ENCODE measurements around the gene MDH1B.
"Not testable (repeated sequence)": the region's sequence is repeated elsewhere in the genome, so short reads cannot be mapped to it uniquely, and the experiment has no call there.

Gene MDH1B

DNA sequence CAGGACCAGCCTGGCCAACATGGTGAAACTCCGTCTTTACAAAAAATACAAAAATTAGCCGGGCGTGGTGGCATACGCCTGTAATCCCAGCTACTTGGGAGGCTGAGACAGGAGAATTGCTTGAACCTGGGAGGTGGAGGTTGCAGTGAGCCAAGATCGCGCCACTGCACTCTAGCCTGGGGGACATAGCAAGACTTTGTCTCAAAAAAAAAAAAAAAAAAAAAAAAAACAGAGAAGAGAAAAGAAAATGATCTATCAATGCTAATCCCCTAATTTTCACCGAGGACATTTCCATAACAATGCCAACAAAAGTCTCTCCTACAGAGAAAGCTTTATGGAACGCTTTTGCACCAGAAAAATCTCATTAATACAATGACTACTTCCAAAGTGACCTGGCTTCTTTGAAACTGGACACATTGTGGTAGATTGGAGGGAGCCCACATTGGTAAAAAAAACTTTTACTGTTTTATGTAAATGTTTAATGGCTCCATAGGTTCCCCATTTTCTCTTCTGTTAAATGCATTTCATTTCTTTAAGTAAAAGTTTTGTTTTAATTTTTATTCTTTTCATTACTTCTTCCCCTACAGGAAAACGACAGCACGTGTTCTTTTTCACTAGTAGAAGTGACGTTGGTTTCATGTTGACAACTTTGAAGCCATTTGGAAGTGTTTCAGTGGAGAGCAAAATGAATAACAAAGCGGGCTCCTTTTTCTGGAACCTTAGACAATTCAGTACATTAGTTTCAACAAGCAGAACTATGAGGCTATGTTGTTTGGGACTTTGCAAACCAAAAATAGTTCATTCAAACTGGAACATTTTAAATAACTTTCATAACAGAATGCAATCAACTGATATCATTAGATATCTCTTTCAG lies 1.2 kb upstream of the MDH1B start:
- no peak for FAIRE-seq

DNA sequence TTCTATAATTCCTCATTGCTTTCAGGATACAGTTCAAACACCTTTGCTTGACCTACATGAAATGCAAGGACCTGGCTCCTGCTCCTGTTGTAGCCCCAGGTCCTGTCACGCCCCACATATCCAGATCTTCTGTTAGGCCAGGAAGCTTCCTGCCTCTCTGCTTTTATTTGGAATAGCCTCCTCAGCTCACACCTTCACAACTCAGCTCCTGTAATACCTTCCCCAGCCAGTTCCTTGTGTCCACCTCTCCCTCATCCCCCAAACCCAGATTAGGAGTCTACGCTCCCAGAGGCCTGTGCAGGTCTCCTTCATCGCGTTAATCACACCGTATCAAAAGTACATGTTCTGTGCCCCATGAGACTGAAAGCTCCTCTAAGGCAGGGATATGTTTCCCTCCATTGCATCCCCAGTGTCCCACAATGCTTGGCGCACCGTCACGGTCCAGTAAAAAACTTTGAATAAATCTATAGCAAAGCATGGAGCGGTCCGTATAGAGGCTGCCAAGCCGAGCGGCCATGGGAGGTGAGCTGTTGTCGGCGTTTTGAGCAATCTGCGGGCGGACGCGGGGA lies 371 bp downstream of the MDH1B start:
- FAIRE-seq, result no peak

DNA sequence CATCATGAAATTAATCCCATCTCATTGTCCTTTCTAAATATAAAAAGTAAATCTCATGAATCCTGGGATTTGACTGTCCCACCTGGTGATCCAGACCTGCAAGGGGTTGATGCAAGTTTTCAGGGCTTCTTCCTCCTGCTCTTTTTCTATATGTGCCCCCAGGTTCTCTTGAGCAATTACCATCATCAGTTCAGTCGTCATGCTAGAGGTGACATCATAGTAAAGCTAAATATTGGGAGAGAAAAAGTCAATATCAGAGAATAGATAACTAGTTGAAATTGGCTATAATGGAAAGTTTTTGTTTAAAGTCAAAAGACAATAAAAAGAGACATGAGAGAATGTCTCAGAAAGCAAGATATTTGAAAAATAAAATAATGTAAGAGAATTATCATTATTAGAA lies 8.3 kb downstream of the MDH1B start:
- no peak for FAIRE-seq

DNA sequence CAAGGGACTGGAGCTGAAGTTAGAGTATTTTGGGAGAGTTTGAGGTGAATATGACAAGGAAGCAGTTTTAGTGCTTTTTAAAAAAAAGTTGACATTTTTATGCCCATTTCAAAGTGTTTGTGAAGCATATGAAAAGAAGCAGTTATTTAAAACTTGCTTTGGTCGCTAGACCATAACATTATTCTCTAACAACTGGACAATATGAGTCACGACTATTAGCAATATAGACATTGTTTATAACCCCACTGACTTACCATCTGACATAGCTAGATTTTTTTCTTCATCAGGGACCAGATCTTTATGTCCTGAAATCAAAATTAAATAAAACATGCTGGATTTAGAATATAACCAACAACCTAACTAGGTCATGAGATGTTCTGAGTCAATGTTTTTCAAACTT lies 24.3 kb downstream of the MDH1B start:
- no peak for FAIRE-seq

DNA sequence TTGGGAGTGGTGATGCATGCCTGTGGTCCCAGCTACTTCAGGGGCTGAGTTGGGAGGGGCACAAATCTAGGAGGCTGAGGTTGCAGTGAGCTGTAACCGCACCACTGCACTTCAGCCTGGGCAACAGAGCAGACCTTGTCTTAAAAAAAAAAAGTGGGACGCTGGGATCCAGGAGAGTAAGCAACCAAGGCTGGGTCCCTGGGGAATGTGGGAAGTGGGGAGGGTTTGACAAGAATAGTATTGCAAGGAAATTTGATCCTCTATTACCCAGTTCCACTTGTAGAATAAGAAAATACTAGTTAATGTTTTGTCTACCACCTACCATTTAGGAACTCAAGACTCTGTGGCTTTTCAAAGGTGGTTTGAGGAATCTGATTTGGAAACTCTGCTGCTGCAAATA lies 25.9 kb downstream of the MDH1B start:
- FAIRE-seq, result no peak

DNA sequence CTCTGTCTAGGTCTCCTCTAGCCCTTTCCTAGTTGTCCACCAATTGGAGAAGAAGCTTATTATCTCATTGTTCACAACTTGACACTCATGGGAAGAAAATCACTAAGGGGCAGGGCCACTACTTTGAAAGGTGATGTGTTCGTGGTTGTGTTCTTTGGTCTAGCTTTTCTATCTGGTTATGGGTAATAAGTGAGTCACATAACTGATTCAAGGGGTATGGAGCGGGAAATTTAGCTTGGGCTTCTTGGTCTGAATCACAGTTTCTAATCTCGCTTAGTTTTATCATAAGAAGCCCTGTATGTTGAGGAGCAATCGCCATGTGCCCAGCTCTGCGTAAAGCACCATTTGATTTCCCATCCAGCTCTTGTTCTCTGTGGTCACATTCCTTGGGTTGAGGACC lies 28.2 kb downstream of the MDH1B start:
- no peak for FAIRE-seq

DNA sequence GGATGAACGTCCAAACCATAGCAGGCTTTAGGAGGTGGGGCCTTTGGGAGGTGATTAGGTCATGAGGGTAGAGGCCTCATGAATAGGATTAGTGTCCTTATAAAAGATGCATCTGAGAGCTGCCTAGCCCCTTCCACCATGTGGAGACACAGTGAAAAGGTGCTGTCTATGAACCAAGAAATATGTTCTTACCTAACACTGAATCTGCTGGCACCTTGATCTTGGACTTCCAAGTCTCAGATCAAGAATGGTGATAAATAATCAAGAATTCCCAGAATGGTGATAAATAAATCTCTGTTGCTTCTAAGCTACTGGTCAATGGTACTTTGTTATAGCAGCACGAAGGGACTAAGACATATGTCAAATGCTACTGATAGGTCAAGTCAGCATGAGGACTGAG lies 31.8 kb downstream of the MDH1B start:
- no peak for FAIRE-seq

DNA sequence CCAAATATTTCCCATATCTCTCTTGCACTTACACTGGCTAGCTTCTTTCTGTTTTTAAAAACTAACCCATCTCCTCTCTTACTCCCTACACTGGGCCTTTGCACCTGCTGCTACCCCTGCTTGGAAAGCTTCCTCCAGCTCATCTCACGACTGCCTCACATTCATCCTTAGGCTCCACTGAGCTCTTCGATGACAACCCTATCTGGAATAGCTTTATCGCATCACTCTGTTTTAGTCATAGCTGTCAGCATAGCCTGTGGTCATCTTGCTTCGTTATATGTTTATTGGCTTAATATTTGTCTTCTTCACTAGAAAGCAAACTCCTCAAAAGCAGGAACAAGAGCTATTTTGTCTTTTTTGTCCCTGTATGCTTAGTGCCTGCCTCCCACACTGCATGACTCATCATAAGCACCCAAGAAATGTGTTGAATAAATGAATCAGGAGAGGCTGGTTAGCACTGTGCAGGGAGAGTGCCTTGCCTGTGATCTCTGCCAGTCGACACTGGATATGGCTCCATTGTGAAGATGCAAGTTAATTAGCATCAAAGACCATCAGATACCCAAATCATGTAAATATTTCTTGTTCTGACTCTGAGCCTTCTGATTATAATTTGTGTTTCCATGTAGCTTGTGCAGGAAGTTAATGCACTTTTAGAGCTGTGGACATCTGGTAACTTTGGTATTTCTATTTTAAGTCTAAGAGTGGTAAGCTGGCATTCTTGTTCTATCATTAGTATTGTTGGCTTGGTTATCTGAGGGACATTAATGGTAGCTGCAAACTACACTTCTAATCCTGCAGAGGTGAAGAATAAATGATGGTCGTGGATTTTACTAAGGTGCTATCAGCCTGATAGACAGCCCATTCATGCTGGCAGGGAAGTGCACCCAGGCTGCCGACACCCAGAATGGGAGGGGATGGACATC lies 36.6 kb downstream of the MDH1B start:
- FAIRE-seq, result no peak

DNA sequence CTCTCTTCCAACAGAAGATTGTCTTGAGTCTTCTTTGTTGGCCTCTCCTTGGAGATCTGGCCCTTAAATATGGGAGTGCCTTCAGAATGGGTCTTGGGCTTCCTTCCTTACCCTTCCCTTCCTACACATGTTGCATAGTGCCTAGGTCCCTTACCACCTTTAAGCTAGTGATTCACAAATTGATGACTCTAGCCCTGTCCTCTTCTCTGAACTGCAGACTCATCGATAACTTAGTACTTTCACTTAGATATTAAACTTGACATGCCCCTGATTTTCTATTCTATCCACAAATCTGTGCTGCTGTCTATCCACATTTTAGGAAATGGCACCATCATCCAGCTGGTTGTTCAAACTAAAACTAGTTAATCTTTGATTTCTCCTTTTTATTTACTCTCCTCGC lies 37.8 kb downstream of the MDH1B start:
- no peak for FAIRE-seq

DNA sequence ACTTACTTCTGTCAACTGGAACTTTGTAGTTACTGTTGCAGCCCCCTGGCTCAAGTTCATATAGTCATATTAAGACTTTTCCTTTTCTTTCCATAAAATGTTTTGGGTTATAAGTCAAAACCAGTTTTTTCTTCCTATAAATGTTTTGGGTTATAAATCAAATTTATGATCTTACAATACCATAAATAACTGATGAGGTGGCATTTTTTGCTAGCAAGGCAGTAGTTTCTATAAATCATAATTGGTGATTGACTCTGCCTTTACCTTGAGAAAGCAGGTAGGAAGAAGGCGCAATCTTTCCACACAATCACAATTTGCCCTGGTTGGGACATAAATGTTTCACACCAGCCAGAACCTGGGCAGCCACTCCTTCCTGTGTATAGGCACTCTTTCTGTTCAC lies 41.8 kb downstream of the MDH1B start:
- no peak for FAIRE-seq

DNA sequence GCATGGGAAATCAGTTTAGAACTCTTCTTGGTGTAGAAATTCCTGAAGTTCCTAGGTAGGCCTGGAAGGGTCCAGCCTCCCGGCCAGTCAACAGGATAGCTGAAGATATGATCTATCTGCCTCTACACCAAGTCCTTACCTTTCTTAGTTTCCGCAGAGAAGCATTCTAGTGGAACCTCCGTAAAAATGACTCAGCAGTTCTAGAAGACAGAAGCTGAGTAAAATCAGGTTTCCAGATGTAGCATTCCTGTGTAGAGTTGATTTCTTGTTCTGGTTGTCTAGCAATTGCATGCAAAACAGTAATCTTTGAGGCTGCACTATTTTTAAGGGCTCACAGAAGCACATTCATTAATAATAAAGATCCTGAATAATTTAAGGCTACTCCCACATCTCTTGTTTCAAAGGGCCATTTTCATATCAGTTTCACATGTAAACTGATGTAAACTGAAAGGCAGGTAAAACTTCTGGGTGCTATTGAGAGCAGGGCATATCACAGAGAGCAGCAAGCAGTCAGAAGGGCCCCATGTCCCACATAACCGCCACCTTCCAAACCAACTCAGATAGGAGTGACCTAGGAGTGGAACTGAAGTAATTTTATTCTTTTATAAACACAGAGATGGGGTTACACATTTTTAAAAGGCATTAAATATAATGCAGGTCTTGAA lies 43.7 kb downstream of the MDH1B start:
- FAIRE-seq, result no peak

DNA sequence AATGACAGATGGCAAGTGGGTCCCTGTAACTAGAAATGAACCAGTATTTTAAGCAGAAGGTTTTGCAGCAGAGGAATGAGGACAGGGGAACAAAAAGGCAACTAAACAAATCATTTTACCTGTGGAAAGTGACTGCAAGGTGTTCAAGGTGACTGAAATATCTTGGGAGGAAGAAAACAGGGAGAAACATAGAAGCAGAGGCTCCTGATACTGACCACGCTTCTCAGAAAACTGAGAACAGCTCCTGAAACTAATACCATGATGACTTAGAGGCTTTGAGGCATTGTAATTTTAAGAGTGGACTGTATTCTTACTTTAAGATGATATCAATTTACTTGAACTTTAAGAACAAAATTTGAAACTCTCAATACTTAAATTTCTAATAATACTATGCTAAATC lies 46.8 kb downstream of the MDH1B start, which contains the start of gene DYTN:
DYTN (minus strand) TSS at position 101 of the 400 bp plus-strand sequence. CDS start 117 bp downstream, outside the sequence.
- no peak for FAIRE-seq

DNA sequence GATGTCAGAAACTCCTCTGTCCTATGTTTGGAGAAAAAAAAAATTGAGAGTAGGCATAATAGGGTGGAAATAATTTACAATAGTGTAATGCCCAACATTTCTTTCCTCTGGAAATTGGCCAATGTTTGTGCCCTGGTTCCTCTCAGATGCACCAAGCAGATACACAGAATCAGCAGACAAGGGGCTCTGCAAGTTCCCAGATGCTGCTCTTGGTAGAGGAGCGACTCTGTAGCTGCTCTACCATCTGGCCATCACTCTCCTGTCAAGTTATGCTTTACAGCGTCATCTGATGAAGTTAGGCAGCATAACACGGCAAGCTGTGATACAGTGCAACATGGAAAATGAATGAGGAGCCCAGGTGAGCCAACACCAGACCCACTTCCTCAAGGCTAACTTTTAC lies 48.5 kb downstream of the MDH1B start:
- FAIRE-seq, result no peak

DNA sequence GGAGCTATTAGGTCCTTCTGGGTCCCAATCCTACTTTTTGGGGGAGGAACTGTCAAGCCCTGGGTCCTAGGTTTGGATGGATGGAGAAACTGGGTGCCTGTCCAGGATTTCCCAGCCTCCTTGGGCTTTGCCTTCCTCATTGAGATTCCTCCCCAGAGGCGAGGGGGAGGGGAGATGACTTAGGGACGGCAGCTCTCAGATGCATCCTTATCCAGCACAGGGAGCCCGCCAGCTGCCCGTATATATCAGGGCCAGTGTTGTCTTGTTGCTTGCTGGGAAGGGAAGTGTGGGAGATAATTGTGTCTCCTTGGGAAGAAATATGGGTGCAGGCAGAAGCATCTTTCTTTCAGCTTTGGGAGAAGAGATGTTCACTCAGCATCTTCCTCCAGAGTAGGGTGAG lies 49.9 kb downstream of the MDH1B start:
- FAIRE-seq, result not testable (repeated sequence)

DNA sequence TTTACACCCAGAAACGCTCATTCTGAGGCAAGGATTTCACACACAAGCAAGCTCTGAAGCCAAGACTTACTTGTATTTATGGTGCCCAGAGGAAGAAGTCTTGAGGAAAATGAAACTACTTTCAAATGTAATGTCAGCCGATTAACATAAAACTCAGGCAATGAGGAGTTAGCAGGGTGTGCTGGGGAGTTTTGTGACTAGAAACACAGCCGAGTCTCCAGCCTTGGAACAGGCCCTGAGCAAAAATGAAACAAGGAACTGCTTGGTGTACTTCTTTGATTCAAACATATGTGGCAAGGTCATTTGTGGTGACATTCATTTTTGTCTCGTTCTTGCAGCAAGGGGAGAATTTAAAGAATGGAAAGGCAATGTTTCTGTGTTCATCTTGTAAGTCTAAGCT lies 51.4 kb downstream of the MDH1B start:
- no peak for FAIRE-seq

DNA sequence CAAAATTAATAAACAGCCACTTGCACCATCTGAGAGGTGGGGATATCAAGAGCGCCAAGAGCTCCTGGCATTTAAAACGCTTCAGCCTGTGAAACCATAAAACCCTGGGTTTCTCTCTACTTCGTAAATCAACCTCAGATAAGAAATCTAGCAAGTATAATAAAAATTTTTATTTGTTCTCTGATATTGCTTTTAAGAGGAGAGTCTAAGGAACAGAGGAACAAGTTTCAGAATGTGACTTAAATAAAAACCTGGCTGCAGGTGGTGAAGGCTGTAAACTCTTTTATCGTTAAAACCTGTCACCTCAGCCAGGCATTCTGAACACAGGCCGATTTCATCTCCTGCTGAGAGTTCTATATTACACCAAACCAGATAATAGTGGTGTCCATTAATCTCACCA lies 56.8 kb downstream of the MDH1B start:
- FAIRE-seq, result no peak

DNA sequence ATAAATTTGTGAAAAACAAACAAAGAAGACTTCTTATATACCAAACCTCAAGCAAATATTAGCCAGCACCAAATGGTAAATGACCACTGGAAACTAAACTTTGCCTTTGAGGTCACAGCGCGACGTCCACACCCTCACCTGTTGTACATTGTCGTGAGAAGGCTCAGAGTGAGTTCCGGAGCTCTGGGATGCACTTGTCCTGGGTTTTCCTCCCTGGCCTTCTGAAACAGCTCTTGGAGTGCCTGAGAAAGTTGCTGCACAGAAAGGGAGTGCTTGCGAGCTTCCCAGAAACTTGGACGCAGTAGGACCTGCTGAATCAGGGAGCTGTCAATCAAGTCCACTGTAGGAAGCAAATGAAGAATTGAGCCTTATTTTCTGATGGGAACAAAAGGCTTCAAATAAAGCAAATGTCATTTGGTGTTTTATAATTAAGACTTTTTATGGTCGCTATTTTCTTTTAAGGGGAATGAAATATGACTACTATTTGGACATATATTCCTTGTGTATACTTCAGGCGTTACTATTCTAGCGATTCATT lies 57.9 kb downstream of the MDH1B start:
- FAIRE-seq, result no peak

DNA sequence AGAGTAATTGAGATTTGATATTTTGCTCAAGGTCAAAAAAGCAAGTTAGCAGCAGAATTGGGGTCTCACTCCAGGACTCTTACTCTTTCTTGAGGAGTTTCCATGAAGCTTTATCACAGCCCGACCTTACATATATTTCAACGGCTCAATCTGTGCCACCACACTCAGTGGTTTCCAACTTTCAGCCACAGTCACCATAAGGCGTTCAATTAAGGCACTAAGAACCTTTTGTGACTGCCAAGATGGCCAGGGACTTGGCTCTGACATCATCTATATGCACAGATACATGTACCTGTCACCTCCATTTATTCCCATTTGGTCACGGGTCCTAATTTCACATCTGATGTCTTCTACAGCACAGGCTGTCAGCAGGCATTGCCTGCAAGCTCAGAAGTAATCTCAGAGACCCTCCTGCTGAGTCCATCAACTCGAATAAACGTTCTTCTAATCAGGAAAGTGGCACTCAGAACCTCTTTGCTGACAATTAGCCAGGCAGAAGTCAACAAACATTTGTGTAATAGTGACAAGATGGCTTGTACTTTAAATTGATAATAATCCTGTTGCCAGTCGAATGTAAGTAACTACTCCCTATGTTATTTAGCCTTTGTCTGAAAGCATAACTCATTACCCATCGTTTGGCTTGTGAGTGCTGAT lies 63.0 kb downstream of the MDH1B start:
- no peak for FAIRE-seq

DNA sequence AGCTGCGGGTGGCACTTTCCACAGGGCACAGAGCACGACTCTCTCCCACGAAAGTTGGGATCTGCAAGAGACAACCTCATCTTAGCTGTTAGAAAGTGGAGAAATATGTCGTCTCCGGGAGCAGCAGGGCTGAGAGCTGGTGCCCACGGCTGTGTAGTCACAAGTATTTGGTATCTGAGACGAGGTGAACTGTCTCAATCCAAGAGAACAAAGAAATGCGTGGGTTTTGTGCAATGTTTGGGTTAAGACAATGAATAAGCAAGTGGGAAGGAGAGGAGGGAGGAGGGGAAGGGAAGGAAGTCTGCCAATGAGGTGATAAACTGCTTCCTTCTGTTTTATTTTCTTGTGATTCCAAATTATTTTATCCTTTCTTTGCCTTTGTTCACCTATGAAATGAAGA lies 65.0 kb downstream of the MDH1B start:
- FAIRE-seq, result no peak

DNA sequence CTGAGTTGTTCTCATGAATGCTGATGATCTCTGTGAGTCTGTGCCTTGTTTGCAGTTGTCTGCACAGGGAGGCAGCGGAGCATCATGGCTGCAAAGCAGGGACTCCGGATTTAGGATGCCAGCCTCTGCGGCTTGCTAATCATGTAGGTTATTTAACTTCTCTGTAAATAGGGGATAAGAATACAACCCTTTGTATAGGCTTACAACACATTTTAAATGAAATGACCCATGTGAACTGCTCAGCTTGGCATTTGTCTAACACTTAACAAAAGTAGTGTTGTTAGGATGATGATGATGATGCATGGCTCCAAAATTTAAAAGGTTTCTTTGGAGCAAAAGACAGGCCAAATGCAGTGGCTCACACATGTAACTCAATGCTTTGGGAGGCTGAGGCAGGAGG lies 66.3 kb downstream of the MDH1B start:
- FAIRE-seq, result no peak

DNA sequence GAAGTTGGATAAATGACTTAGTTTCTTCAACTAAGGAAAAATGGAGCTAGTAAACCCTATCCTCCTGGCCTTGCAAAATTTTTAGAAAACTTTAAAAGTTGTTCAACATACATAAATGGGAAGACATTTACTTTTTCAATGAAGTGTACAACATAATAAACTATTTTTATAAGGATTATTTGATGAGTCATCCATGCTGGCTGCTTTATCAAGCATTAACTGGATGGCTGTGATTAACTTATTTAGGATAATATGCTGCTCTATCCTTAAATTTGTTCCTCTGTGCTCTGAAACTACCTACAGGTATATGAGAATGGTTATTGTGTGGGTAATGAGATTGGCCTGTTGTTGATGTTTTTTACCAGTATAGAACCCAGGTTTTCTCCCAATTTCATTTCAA lies 68.2 kb downstream of the MDH1B start:
- FAIRE-seq, result no peak

Data from G401.6 (cell line).